Gastroesophageal sphincter (tissue), 3 donors: ENCODE measurements around the gene ASB10.

Experiments used
- CTCF ChIP-seq, 4 experiments: fragments of 200-600 bp in 2 of 4; fragments of 450-650 bp in 2 of 4; sonication (generic) in 1 of 4; IDR thresholded peaks; one replicate each; pipeline ENCODE4 v1.5.1; 2017 to 2019; ENCODE audit warnings: antibody characterized with exemption in 4 of 4, mild to moderate bottlenecking in 2 of 4, moderate library complexity in 2 of 4
- POLR2A ChIP-seq, 2 donors: fragments of 450-650 bp; IDR thresholded peaks; one replicate each; pipeline ENCODE4 v1.6.1; 2017; ENCODE audit warnings: antibody characterized with exemption in 2 of 2, mild to moderate bottlenecking in 2 of 2, moderate library complexity in 1 of 2
- POLR2AphosphoS5 ChIP-seq: sonication (generic); formaldehyde crosslinking; IDR thresholded peaks from one replicate; pipeline ENCODE4 v1.6.1; 2017; ENCODE audit warnings: antibody characterized with exemption

GRCh38 chr7:151179946-151180345, 7.1 kb downstream of the ASB10 start:
- no peak for TF ChIP-seq CTCF (IDR thresholded peaks at IDR 0.05)
- no peak for TF ChIP-seq POLR2AphosphoS5
- TF ChIP-seq POLR2A (IDR thresholded peaks at IDR 0.05) = no peak
